Measurements from ENCODE around the gene MKRN2OS.

Gene MKRN2OS

GRCh38 chr3:12544652-12545472 lies 437 bp downstream of the MKRN2OS start:
- no peak for TF ChIP-seq TEAD4 (IDR thresholded peaks at IDR 0.05)
- no peak for TF ChIP-seq YY1 (IDR thresholded peaks at IDR 0.05; ENCODE audit: low read depth)
- TF ChIP-seq TAF1 (IDR thresholded peaks at IDR 0.05; ENCODE audit: low read depth): 0 out of 2 replicates have a peak, but pooled peaks have one; percentile 29

- TF ChIP-seq CEBPB (IDR thresholded peaks at IDR 0.05): peak; percentile 35; the same call in 1 of the 2 replicates
Observed at GRCh38 chr3:12543497-12543896, 1.8 kb downstream of the MKRN2OS start.

- TF ChIP-seq EGR1 (IDR thresholded peaks at IDR 0.05) (no peak), RAD21 (IDR thresholded peaks at IDR 0.05; ENCODE audit: low read depth) (no peak)
Observed at GRCh38 chr3:12541625-12542024, 3.7 kb downstream of the MKRN2OS start.

- no peak for TF ChIP-seq EP300 (IDR thresholded peaks at IDR 0.05; ENCODE audit: borderline replicate concordance)
- TF ChIP-seq MAX (IDR thresholded peaks at IDR 0.05): no peak
- TF ChIP-seq EGR1 (IDR thresholded peaks at IDR 0.05): no peak
- TF ChIP-seq TEAD4 (IDR thresholded peaks at IDR 0.05): no peak
- no peak for TF ChIP-seq TAF1 (IDR thresholded peaks at IDR 0.05; ENCODE audit: low read depth)
- no peak for TF ChIP-seq ZBTB7A (IDR thresholded peaks at IDR 0.05; ENCODE audit: low read depth)
- no peak for TF ChIP-seq RAD21 (IDR thresholded peaks at IDR 0.05; ENCODE audit: low read depth)
- no peak for TF ChIP-seq CEBPB (IDR thresholded peaks at IDR 0.05)
- TF ChIP-seq TCF12 (IDR thresholded peaks at IDR 0.05; ENCODE audit: low read depth): no peak
- TF ChIP-seq CREB1 (IDR thresholded peaks at IDR 0.05; ENCODE audit: low read depth): no peak
- TF ChIP-seq NFIC (IDR thresholded peaks at IDR 0.05): no peak
Observed at GRCh38 chr3:12536423-12536822, 8.9 kb downstream of the MKRN2OS start.

- TF ChIP-seq TEAD4 (IDR thresholded peaks at IDR 0.05) (no peak), TAF1 (IDR thresholded peaks at IDR 0.05; ENCODE audit: low read depth) (no peak), CREB1 (IDR thresholded peaks at IDR 0.05; ENCODE audit: low read depth) (no peak), RAD21 (IDR thresholded peaks at IDR 0.05; ENCODE audit: low read depth) (no peak), MAX (IDR thresholded peaks at IDR 0.05) (no peak), EP300 (IDR thresholded peaks at IDR 0.05; ENCODE audit: borderline replicate concordance) (no peak), REST (IDR thresholded peaks at IDR 0.05; ENCODE audit: low read depth) (no peak), ZBTB7A (IDR thresholded peaks at IDR 0.05; ENCODE audit: low read depth) (no peak), YY1 (IDR thresholded peaks at IDR 0.05; ENCODE audit: low read depth) (no peak), USF1 (IDR thresholded peaks at IDR 0.05) (no peak), EGR1 (IDR thresholded peaks at IDR 0.05) (no peak), TCF12 (IDR thresholded peaks at IDR 0.05; ENCODE audit: low read depth) (no peak), CEBPB (IDR thresholded peaks at IDR 0.05) (no peak), NFIC (IDR thresholded peaks at IDR 0.05) (no peak), FOXM1 (IDR thresholded peaks at IDR 0.05; ENCODE audit: borderline replicate concordance, low read depth) (no peak)
Observed at GRCh38 chr3:12532182-12532581, 13.1 kb downstream of the MKRN2OS start.

- no peak for TF ChIP-seq YY1 (IDR thresholded peaks at IDR 0.05; ENCODE audit: low read depth)
- no peak for TF ChIP-seq RAD21 (IDR thresholded peaks at IDR 0.05; ENCODE audit: low read depth)
- TF ChIP-seq ZBTB7A (IDR thresholded peaks at IDR 0.05; ENCODE audit: low read depth): no peak
- no peak for TF ChIP-seq CEBPB (IDR thresholded peaks at IDR 0.05)
- TF ChIP-seq TAF1 (IDR thresholded peaks at IDR 0.05; ENCODE audit: low read depth): no peak
- TF ChIP-seq FOXM1 (IDR thresholded peaks at IDR 0.05; ENCODE audit: borderline replicate concordance, low read depth): no peak
- TF ChIP-seq NFIC (IDR thresholded peaks at IDR 0.05): no peak
- TF ChIP-seq MAX (IDR thresholded peaks at IDR 0.05): no peak
- no peak for TF ChIP-seq CREB1 (IDR thresholded peaks at IDR 0.05; ENCODE audit: low read depth)
Observed at GRCh38 chr3:12527757-12528143, 17.5 kb downstream of the MKRN2OS start.

- TF ChIP-seq EP300 (IDR thresholded peaks at IDR 0.05; ENCODE audit: borderline replicate concordance): no peak
- no peak for TF ChIP-seq TEAD4 (IDR thresholded peaks at IDR 0.05)
- TF ChIP-seq CEBPB (IDR thresholded peaks at IDR 0.05): no peak
- TF ChIP-seq NFIC (IDR thresholded peaks at IDR 0.05): no peak
- no peak for TF ChIP-seq EGR1 (IDR thresholded peaks at IDR 0.05)
- TF ChIP-seq USF1 (IDR thresholded peaks at IDR 0.05): no peak
- TF ChIP-seq ZBTB7A (IDR thresholded peaks at IDR 0.05; ENCODE audit: low read depth): no peak
- TF ChIP-seq YY1 (IDR thresholded peaks at IDR 0.05; ENCODE audit: low read depth): no peak
- TF ChIP-seq MAX (IDR thresholded peaks at IDR 0.05): no peak
- no peak for TF ChIP-seq CREB1 (IDR thresholded peaks at IDR 0.05; ENCODE audit: low read depth)
- no peak for TF ChIP-seq FOXM1 (IDR thresholded peaks at IDR 0.05; ENCODE audit: borderline replicate concordance, low read depth)
- no peak for TF ChIP-seq TCF12 (IDR thresholded peaks at IDR 0.05; ENCODE audit: low read depth)
- TF ChIP-seq REST (IDR thresholded peaks at IDR 0.05; ENCODE audit: low read depth): no peak
- TF ChIP-seq RAD21 (IDR thresholded peaks at IDR 0.05; ENCODE audit: low read depth): no peak
- no peak for TF ChIP-seq TAF1 (IDR thresholded peaks at IDR 0.05; ENCODE audit: low read depth)
Observed at GRCh38 chr3:12522721-12523120, 22.6 kb downstream of the MKRN2OS start.

Measured in Ishikawa (cell line).